ENCODE measurements around the gene YPEL2.

GRCh38 chr17:59361386-59361785 lies 29.9 kb downstream of the YPEL2 start:
- TF ChIP-seq CTCF (IDR thresholded peaks at IDR 0.05; ENCODE audit: insufficient read depth, low read length, poor library complexity, severe bottlenecking) = no peak
- TF ChIP-seq EZH2phosphoT487 (conservative IDR thresholded peaks at IDR 0.05; ENCODE audit: low read length) = no peak

All from SU-DHL-6 (cell line).